ENCODE measurements around the gene RHOB. TPM values are rescaled to one million over a fixed set of nuclear protein-coding genes. Genes with fewer than 3 reads are reported as not detected.

RHOB gene
- total RNA-seq, 4 donors from 2014 or later = 242 to 1,280 (median 486) TPM

GRCh38 chr2:20425371-20425881 lies 21.4 kb upstream of the RHOB start:
- Histone ChIP-seq H3K9me3 (no peaks in the 10 kb centered on the region), H3K4me1 (peaks cover 0 to 9% of the 10 kb centered on the region in 2 donors), H3K27ac (peak overlapping the region in 1 of 2 donors; percentile 1), H3K27me3 (no peaks in the 10 kb centered on the region), H3K4me3 (no peak overlapping the region), H3K36me3 (no peaks in the 10 kb centered on the region)
- intact Hi-C loops (cut with DNase I; ENCODE audit: low total_unique reads) = no loop called here
- TF ChIP-seq POLR2A (IDR thresholded peaks at IDR 0.05) = no peak
- TF ChIP-seq, protein P1, sequence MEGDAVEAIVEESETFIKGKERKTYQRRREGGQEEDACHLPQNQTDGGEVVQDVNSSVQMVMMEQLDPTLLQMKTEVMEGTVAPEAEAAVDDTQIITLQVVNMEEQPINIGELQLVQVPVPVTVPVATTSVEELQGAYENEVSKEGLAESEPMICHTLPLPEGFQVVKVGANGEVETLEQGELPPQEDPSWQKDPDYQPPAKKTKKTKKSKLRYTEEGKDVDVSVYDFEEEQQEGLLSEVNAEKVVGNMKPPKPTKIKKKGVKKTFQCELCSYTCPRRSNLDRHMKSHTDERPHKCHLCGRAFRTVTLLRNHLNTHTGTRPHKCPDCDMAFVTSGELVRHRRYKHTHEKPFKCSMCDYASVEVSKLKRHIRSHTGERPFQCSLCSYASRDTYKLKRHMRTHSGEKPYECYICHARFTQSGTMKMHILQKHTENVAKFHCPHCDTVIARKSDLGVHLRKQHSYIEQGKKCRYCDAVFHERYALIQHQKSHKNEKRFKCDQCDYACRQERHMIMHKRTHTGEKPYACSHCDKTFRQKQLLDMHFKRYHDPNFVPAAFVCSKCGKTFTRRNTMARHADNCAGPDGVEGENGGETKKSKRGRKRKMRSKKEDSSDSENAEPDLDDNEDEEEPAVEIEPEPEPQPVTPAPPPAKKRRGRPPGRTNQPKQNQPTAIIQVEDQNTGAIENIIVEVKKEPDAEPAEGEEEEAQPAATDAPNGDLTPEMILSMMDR (IDR thresholded peaks at IDR 0.05) = no peak
- DNase-seq = peak in 1 of 2 donors; percentile 19

GRCh38 chr2:20425884-20426283 lies 21.0 kb upstream of the RHOB start:
- H3K36me3 ChIP-seq = no peaks in the 10 kb centered on the region
- peaks cover 0 to 9% of the 10 kb centered on the region in 2 donors for H3K4me1 ChIP-seq
- H3K9me3 ChIP-seq = no peaks in the 10 kb centered on the region
- no peak for DNase-seq
- H3K27ac ChIP-seq = no peak overlapping the region
- no peak overlapping the region for H3K4me3 ChIP-seq
- no peaks in the 10 kb centered on the region for H3K27me3 ChIP-seq
- intact Hi-C loops (cut with DNase I; ENCODE audit: low total_unique reads) = no loop called here
- TF ChIP-seq POLR2A (IDR thresholded peaks at IDR 0.05) = no peak
- TF ChIP-seq, protein P1 (IDR thresholded peaks at IDR 0.05) = no peak

GRCh38 chr2:20427931-20428526 lies 18.8 kb upstream of the RHOB start:
- no peak for DNase-seq
- H3K4me1 ChIP-seq = peaks cover 0 to 2% of the 10 kb centered on the region in 2 donors
- TF ChIP-seq POLR2A (IDR thresholded peaks at IDR 0.05) = no peak
- TF ChIP-seq, protein P1 (IDR thresholded peaks at IDR 0.05) = no peak
- H3K36me3 ChIP-seq = no peaks in the 10 kb centered on the region
- intact Hi-C loops (cut with DNase I; ENCODE audit: low total_unique reads) = no loop called here
- no peaks in the 10 kb centered on the region for H3K9me3 ChIP-seq
- H3K4me3 ChIP-seq = no peak overlapping the region
- H3K27ac ChIP-seq = no peak overlapping the region
- no peaks in the 10 kb centered on the region for H3K27me3 ChIP-seq

GRCh38 chr2:20428717-20429490 lies 18.0 kb upstream of the RHOB start:
- no peak for DNase-seq
- no peaks in the 10 kb centered on the region for H3K27me3 ChIP-seq
- intact Hi-C loops (cut with DNase I; ENCODE audit: low total_unique reads) = no loop called here
- H3K27ac ChIP-seq = no peak overlapping the region
- TF ChIP-seq POLR2A (IDR thresholded peaks at IDR 0.05) = no peak
- H3K9me3 ChIP-seq = no peaks in the 10 kb centered on the region
- no peaks in the 10 kb centered on the region for H3K36me3 ChIP-seq
- H3K4me1 ChIP-seq = no peaks in the 10 kb centered on the region
- H3K4me3 ChIP-seq = no peak overlapping the region

DNA sequence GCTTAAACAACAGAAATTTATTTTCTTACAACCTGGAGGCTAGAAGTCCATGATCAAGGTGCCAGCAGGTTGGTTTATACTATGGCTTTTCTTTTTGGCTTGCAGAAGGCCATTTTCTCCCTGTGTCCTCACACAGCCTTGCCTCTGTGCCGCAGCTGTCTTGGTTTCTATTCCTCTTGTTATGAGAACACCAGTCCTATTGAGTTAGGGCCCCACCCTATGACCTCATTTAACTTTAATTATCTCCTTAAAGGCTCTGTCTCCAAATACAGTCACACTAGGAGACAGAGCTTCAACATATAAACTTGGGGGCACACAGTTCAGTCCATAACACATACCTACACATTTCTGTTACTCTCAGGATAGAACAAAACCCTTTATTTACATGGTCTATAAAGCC lies 17.3 kb upstream of the RHOB start:
- no peaks in the 10 kb centered on the region for H3K4me1 ChIP-seq
- no peaks in the 10 kb centered on the region for H3K36me3 ChIP-seq
- TF ChIP-seq, protein P1 (IDR thresholded peaks at IDR 0.05) = no peak
- TF ChIP-seq POLR2A (IDR thresholded peaks at IDR 0.05) = no peak
- no peak for DNase-seq
- H3K9me3 ChIP-seq = no peaks in the 10 kb centered on the region
- no peak overlapping the region for H3K27ac ChIP-seq
- no peak overlapping the region for H3K4me3 ChIP-seq
- intact Hi-C loops (cut with DNase I; ENCODE audit: low total_unique reads) = no loop called here
- no peaks in the 10 kb centered on the region for H3K27me3 ChIP-seq

Data from uterus (tissue), 4 donors.